K562 (cell line): ENCODE data around the gene CACNG7. TPM values are rescaled to one million over a fixed set of nuclear protein-coding genes. Genes with fewer than 3 reads are reported as not detected.
A peak's percentile ranks its signal among the peaks of the same experiment; 100 is the strongest.

Experiments used
- ATAC-seq: fragments of 200-7000 bp; cut with Tn5 transposase; 3 replicates; pipeline ENCODE4 v1.9.1; 2020; ENCODE audit warnings: moderate library complexity
- BruUV-seq: library from RNA; stranded (reverse); fragments of 400-500 nt; replicated peaks from 2 replicates; lab custom pipeline; 2021; lab: Mats Ljungman, UMichigan
- CTCF ChIA-PET: fragments of 300-600 bp; formaldehyde crosslinking; extraction: SDS; loops from one replicate; lab custom pipeline; 2021; ENCODE audit warnings: low intra/inter-chr PET ratio; lab: Yijun Ruan, JAX
- POLR2A ChIA-PET: fragments of 300-600, 350-650 bp; sonication (Branson Sonifier 250); formaldehyde crosslinking; extraction: SDS; loops from one replicate; lab custom pipeline; 2021; ENCODE audit warnings: antibody characterized with exemption, inconsistent platforms; lab: Yijun Ruan, JAX
- DNase-seq, 4 experiments: peaks; one replicate each; pipeline versions ENCODE4 v3.0.0 to v3.0.0-alpha.2; 2011 to 2018; ENCODE audit warnings: low spot score in 3 of 4, mixed read lengths in 3 of 4; ENCODE audit errors: extremely low read depth in 1 of 4
- FAIRE-seq: peaks from 2 replicates; lab custom pipeline; 2011; peaks lifted over from hg19 to GRCh38; lab: Jason Lieb, UNC
- H2AFZ ChIP-seq: 2 replicates; pipeline ENCODE4 v1.6.0; 2011; ENCODE audit warnings: low read depth, low read length, control low read depth, inconsistent platforms
- H3K27ac ChIP-seq: fragments of 200-600 bp; 3 replicates; pipeline ENCODE4 v1.8.0; 2011; ENCODE audit warnings: low read depth, mild to moderate bottlenecking, control low read depth, inconsistent platforms, low read length, moderate library complexity, mixed read lengths; ENCODE audit errors: extremely low read depth
- H3K27me3 ChIP-seq, 2 experiments: fragments of 300-600 bp in 1 of 2; 2 replicates in 1 of 2; 3 replicates in 1 of 2; pipeline versions ENCODE4 v1.6.0 to v1.8.0; 2011; ENCODE audit warnings: inconsistent platforms in 2 of 2, low read length in 2 of 2, mild to moderate bottlenecking in 1 of 2, mixed read lengths in 1 of 2, moderate library complexity in 1 of 2; ENCODE audit not compliant: control insufficient read depth in 2 of 2, insufficient read depth in 2 of 2
- H3K36me3 ChIP-seq: fragments of 300-600 bp; 3 replicates; pipeline ENCODE4 v1.8.0; 2011; ENCODE audit warnings: mild to moderate bottlenecking, low read length, inconsistent platforms; ENCODE audit not compliant: control insufficient read depth, insufficient read depth
- H3K4me1 ChIP-seq, 2 experiments: fragments of 200-600 bp in 1 of 2; replicated peaks in 1 of 2; 2 replicates in 1 of 2; 3 replicates in 1 of 2; pipeline versions ENCODE4 v1.5.1 to v1.8.0; 2011; ENCODE audit warnings: inconsistent platforms in 2 of 2, low read length in 2 of 2, mild to moderate bottlenecking in 1 of 2, mixed read lengths in 1 of 2, moderate library complexity in 1 of 2; ENCODE audit not compliant: control insufficient read depth in 2 of 2, insufficient read depth in 2 of 2
- H3K4me2 ChIP-seq: 2 replicates; pipeline ENCODE4 v1.6.1; 2011; ENCODE audit warnings: low read length, control low read depth, inconsistent platforms, mixed read lengths; ENCODE audit not compliant: insufficient read depth
- H3K4me3 ChIP-seq: fragments of 200-600 bp; sonication (generic), shearing (Covaris generic); 2 replicates; pipeline ENCODE4 v1.5.1; 2016; ENCODE audit warnings: control low read depth, inconsistent platforms
- H3K79me2 ChIP-seq: fragments of 200-600 bp; 3 replicates; pipeline ENCODE4 v1.8.0; 2011; ENCODE audit warnings: low read length, inconsistent platforms; ENCODE audit not compliant: control insufficient read depth, insufficient read depth
- H3K9ac ChIP-seq, 2 experiments: 2 replicates each; pipeline versions ENCODE4 v1.6.0 to v1.6.1; 2011; ENCODE audit warnings: low read depth in 2 of 2, low read length in 2 of 2, control low read depth in 1 of 2, inconsistent platforms in 1 of 2, mild to moderate bottlenecking in 1 of 2, mixed read lengths in 1 of 2; ENCODE audit not compliant: insufficient read depth in 1 of 2
- H3K9me1 ChIP-seq: one replicate; pipeline ENCODE4 v1.6.0; 2011; ENCODE audit warnings: inconsistent platforms, mild to moderate bottlenecking, low read length, moderate library complexity; ENCODE audit not compliant: control insufficient read depth, insufficient read depth
- H3K9me3 ChIP-seq: replicated peaks from 2 replicates; pipeline ENCODE4 v1.5.1; 2011; ENCODE audit warnings: low read depth, low read length, inconsistent platforms; ENCODE audit not compliant: control insufficient read depth, insufficient read depth
- H4K20me1 ChIP-seq: replicated peaks from 2 replicates; pipeline ENCODE4 v1.6.1; 2011; ENCODE audit warnings: low read length, inconsistent platforms, mixed read lengths; ENCODE audit not compliant: control insufficient read depth, insufficient read depth
- CC2D1A ChIP-seq: fragments of 450-650 bp; IDR thresholded peaks from 2 replicates; pipeline ENCODE4 v1.6.1; 2017; ENCODE audit warnings: mild to moderate bottlenecking
- DLX4 ChIP-seq: fragments of 250-450 bp; sonication (Bioruptor Pico); IDR thresholded peaks from 2 replicates; pipeline ENCODE4 v1.6.1; 2021; ENCODE audit warnings: mild to moderate bottlenecking
- E2F8 ChIP-seq: fragments of 450-650 bp; IDR thresholded peaks from 2 replicates; pipeline ENCODE4 v1.7.1; 2018; ENCODE audit warnings: mild to moderate bottlenecking, low read depth; ENCODE audit not compliant: partially characterized antibody
- FIP1L1 ChIP-seq: fragments of 200-400 bp; formaldehyde crosslinking; IDR thresholded peaks from 2 replicates; pipeline ENCODE4 v1.6.1; 2018; ENCODE audit warnings: mild to moderate bottlenecking, low read depth, low read length; ENCODE audit not compliant: poor library complexity, severe bottlenecking
- FOXM1 ChIP-seq, 2 experiments: fragments of 450-650 bp in 1 of 2; sonication (generic) in 1 of 2; formaldehyde crosslinking in 1 of 2; IDR thresholded peaks; 2 replicates each; pipeline versions ENCODE4 v1.6.1 to v1.9.0; 2017 to 2022; ENCODE audit warnings: low read depth in 2 of 2, mild to moderate bottlenecking in 2 of 2, missing genetic modification reagents in 1 of 2, moderate library complexity in 1 of 2
- HMBOX1 ChIP-seq: sonication (generic); IDR thresholded peaks from 2 replicates; pipeline ENCODE4 v1.6.1; 2016
- MYBL2 ChIP-seq, 2 experiments: fragments of 450-650 bp in 1 of 2; sonication (generic) in 1 of 2; formaldehyde crosslinking in 1 of 2; IDR thresholded peaks; 2 replicates each; pipeline versions ENCODE4 v1.6.1 to v1.8.1; 2017 to 2022; ENCODE audit warnings: borderline replicate concordance in 1 of 2, inconsistent platforms in 1 of 2, low read depth in 1 of 2, mild to moderate bottlenecking in 1 of 2, missing genetic modification reagents in 1 of 2, moderate library complexity in 1 of 2
- POLR2A ChIP-seq: fragments of 450-650 bp; conservative IDR thresholded peaks from 2 replicates; pipeline ENCODE4 v1.6.1; 2016
- POLR2B ChIP-seq: fragments of 450-650 bp; IDR thresholded peaks from 2 replicates; pipeline ENCODE4 v1.6.1; 2018; ENCODE audit warnings: low read depth; ENCODE audit not compliant: partially characterized antibody
- SPI1 ChIP-seq: IDR thresholded peaks from 2 replicates; pipeline ENCODE4 v1.6.1; 2011; ENCODE audit warnings: low read depth, low read length, control low read depth, borderline replicate concordance
- SUPT5H ChIP-seq: fragments of 450-650 bp; IDR thresholded peaks from 2 replicates; pipeline ENCODE4 v1.6.1; 2016
- TCF7 ChIP-seq: sonication (generic); IDR thresholded peaks from 2 replicates; pipeline ENCODE4 v1.6.1; 2016; ENCODE audit warnings: antibody characterized with exemption, borderline replicate concordance
- TFAP4 ChIP-seq: sonication (generic); formaldehyde crosslinking; IDR thresholded peaks from 2 replicates; pipeline ENCODE4 v1.8.0; 2022; ENCODE audit warnings: missing genetic modification reagents, mild to moderate bottlenecking, moderate library complexity, borderline replicate concordance
- ZBTB26 ChIP-seq: fragments of 450-650 bp; formaldehyde crosslinking; IDR thresholded peaks from 2 replicates; pipeline ENCODE4 v1.4.0; 2022; ENCODE audit warnings: missing genetic modification characterization
- ZZZ3 ChIP-seq: fragments of 450-650 bp; IDR thresholded peaks from 2 replicates; pipeline ENCODE4 v1.6.1; 2016; ENCODE audit warnings: antibody characterized with exemption, mild to moderate bottlenecking, moderate library complexity
- WGBS: fragments of 100-300 bp; shearing (Covaris generic); methylation state at CpG from one replicate; pipeline ENCODE4 v1.1.6; 2016; ENCODE audit warnings: low coverage, mixed read lengths; ENCODE audit not compliant: insufficient coverage; ENCODE audit errors: missing lambda C conversion rate; 5-methylcytosine and 5-hydroxymethylcytosine counted together
- in situ Hi-C: fragments of 300-500 bp; cut with MboI; formaldehyde crosslinking; loops from 4 replicates; pipeline ENCODE4 v1.15.0; 2018; ENCODE audit warnings: inconsistent platforms, mixed read lengths
- intact Hi-C: fragments of 100-400 bp; cut with micrococcal nuclease; formaldehyde crosslinking; loops from 2 replicates; pipeline ENCODE4 v1.14.2; 2022
- polyA plus RNA-seq, 8 experiments: library from polyadenylated mRNA; depleted of rRNA in 4 of 8; stranded (reverse) in 5 of 8; unstranded in 3 of 8; fragments of >200 nt; fragmentation: Nextera tagmentation in 2 of 8; fragmentation: Illumina TruSeq in 1 of 8; extraction: Ambion mirVana in 2 of 8; extraction: Trizol in 1 of 8; gene quantifications; 2 replicates each; pipeline versions ENCODE4 v1.2.1 to v1.2.3, GENCODE V29; 2011 to 2014; ENCODE audit warnings: inconsistent platforms in 1 of 8, missing spikeins in 1 of 8
- total RNA-seq, 7 experiments: library from RNA; depleted of rRNA in 6 of 7; stranded (reverse); fragments of >200 nt in 6 of 7; fragmentation: Illumina TruSeq in 2 of 7; extraction: Trizol in 2 of 7; gene quantifications; 2 replicates each; pipeline versions ENCODE4 v1.2.1 to v1.2.3, GENCODE V29; 2011 to 2021; ENCODE audit warnings: low replicate concordance in 1 of 7

CACNG7 gene
- total and polyA plus RNA-seq, 9 of the 15 experiments (the other 6 are each of a cell fraction or from before 2014, with no cell fraction given): not detected

- peaks cover 19% of the 10 kb centered on the region for H3K79me2 ChIP-seq
- H3K27ac ChIP-seq: no peak overlapping the region
- FAIRE-seq: no peak
- H3K4me2 ChIP-seq: no peak overlapping the region
- ChIA-PET POLR2A (interaction anchor here (0.5 to 4.3 kb wide), 5 partner anchors 9 to 279 kb away, joined by 3 to 27 read pairs (median 4); partner anchors contain the start of gene MYADM), CTCF (no interaction called here)
- BruUV-seq: no TSS peak
- peaks cover 34% of the 10 kb centered on the region; the same call in 2 of the 3 replicates for H3K36me3 ChIP-seq
- H3K4me1 ChIP-seq: peaks cover 0 to 39% of the 10 kb centered on the region in 2 experiments; a peak in 3 of 5 replicates
- no peaks in the 10 kb centered on the region for H3K9me3 ChIP-seq
- no peak for ATAC-seq
- in situ Hi-C loops: no loop called here
- H3K27me3 ChIP-seq: no peaks in the 10 kb centered on the region
- H3K4me3 ChIP-seq: no peak overlapping the region
- H3K9me1 ChIP-seq: no peaks in the 10 kb centered on the region
- intact Hi-C loops: no loop called here
- no peak overlapping the region for H3K9ac ChIP-seq
- 0 out of 2 replicates have a peak, but pooled peaks cover 5% of the 10 kb centered on the region for H4K20me1 ChIP-seq
- no peak for DNase-seq
- 48% methylated on average over 4 of the region's 6 CpGs for WGBS
- H2AFZ ChIP-seq: no peak overlapping the region
- TF ChIP-seq DLX4 (CRISPR knock-in tag) (no peak), SUPT5H (peak; percentile 62; the same call in 1 of the 2 replicates), FOXM1 (IDR thresholded peaks at IDR 0.05; ENCODE audit: low read depth) (no peak), FOXM1 (CRISPR knock-in tag; IDR thresholded peaks at IDR 0.05; ENCODE audit: low read depth) (no peak), E2F8 (peak; percentile 30), TCF7 (no peak), POLR2A (peak; percentile 66), SPI1 (peak; percentile 24; the same call in 1 of the 2 replicates), FIP1L1 (no peak), MYBL2 (IDR thresholded peaks at IDR 0.05; ENCODE audit: low read depth) (no peak), MYBL2 (CRISPR knock-in tag; IDR thresholded peaks at IDR 0.05; ENCODE audit: borderline replicate concordance) (no peak), HMBOX1 (no peak), CC2D1A (no peak), TFAP4 (CRISPR knock-in tag) (no peak), ZZZ3 (no peak), POLR2B (peak; percentile 66), ZBTB26 (CRISPR knock-in tag) (no peak)
Observed at GRCh38 chr19:53876651-53877224, 32.3 kb upstream of the CACNG7 start.
